Right lobe of liver (tissue), 4 donors: ENCODE measurements around the gene PNRC1.
"Not testable (repeated sequence)": the region's sequence is repeated elsewhere in the genome, so short reads cannot be mapped to it uniquely, and the experiment has no call there.

Experiments used
- CTCF ChIP-seq, 4 donors: fragments of 200-600 bp in 3 of 4; fragments of 450-650 bp in 1 of 4; IDR thresholded peaks; one replicate each; pipeline versions ENCODE4 v1.5.1 to v1.8.0; 2016 to 2022; ENCODE audit warnings: antibody characterized with exemption in 4 of 4, mild to moderate bottlenecking in 2 of 4
- POLR2A ChIP-seq: fragments of 450-650 bp; IDR thresholded peaks from one replicate; pipeline ENCODE4 v1.6.1; 2017; ENCODE audit warnings: antibody characterized with exemption, mild to moderate bottlenecking
- donor health status: DM: no; HTN: no; CAD: no.
- donor health status: DM: no; HTN: no; CAD: no.
- donor health status: DM: no; HTN: yes; CAD: no.

GRCh38 chr6:89066121-89066520 lies 14.4 kb upstream of the PNRC1 start:
- not testable (repeated sequence) for TF ChIP-seq CTCF (IDR thresholded peaks at IDR 0.05); POLR2A
